Inflammatory macrophage (primary cell): Measurements from ENCODE around the gene CFAP58.

Experiments used
- DNase-seq, 2 donors: peaks; one replicate each; pipeline ENCODE4 v3.0.0-alpha.2; 2020 to 2022

The CFAP58 gene

GRCh38 chr10:104321725-104322415 is 31.8 kb upstream of the CFAP58 start:
- DNase-seq, result peak in 1 of 2 donors; percentile 31

- DNase-seq, result peak; percentile 75 to 84
These were observed 31.2 kb upstream of the CFAP58 start for GRCh38 chr10:104322416-104322782.

- no peak for DNase-seq
These were observed 30.5 kb upstream of the CFAP58 start for GRCh38 chr10:104323085-104323484.

GRCh38 chr10:104323760-104324201 is 29.9 kb upstream of the CFAP58 start:
- DNase-seq, result peak; percentile 79 to 83

GRCh38 chr10:104324221-104324686 is 29.4 kb upstream of the CFAP58 start:
- peak; percentile 88 to 91 for DNase-seq

- DNase-seq, result no peak
These were observed 28.7 kb upstream of the CFAP58 start for GRCh38 chr10:104324931-104325330.

GRCh38 chr10:104325436-104326435 is 27.9 kb upstream of the CFAP58 start:
- DNase-seq, result peak; percentile 78 to 82

GRCh38 chr10:104326991-104327610 is 26.5 kb upstream of the CFAP58 start:
- no peak for DNase-seq

- peak; percentile 69 to 88 for DNase-seq
These were observed 25.6 kb upstream of the CFAP58 start for GRCh38 chr10:104327745-104328645.

GRCh38 chr10:104328646-104328895 is 25.1 kb upstream of the CFAP58 start:
- DNase-seq, result no peak

- DNase-seq, result peak; percentile 94 to 97
These were observed 24.5 kb upstream of the CFAP58 start for GRCh38 chr10:104328896-104329710.

- peak in 1 of 2 donors; percentile 64 for DNase-seq
These were observed 23.9 kb upstream of the CFAP58 start for GRCh38 chr10:104329735-104330134.

GRCh38 chr10:104330168-104331110 is 23.2 kb upstream of the CFAP58 start:
- peak; percentile 34 to 52 for DNase-seq

GRCh38 chr10:104331208-104331838 is 22.3 kb upstream of the CFAP58 start:
- DNase-seq, result no peak

- no peak for DNase-seq
These were observed 21.2 kb upstream of the CFAP58 start for GRCh38 chr10:104332243-104333031.

GRCh38 chr10:104333032-104333727 is 20.5 kb upstream of the CFAP58 start:
- DNase-seq, result no peak

- DNase-seq, result no peak
These were observed 19.8 kb upstream of the CFAP58 start for GRCh38 chr10:104333728-104334373.
